ENCODE measurements around the gene KIF26B. TPM values are rescaled to one million over a fixed set of nuclear protein-coding genes. Genes with fewer than 3 reads are reported as not detected.

Gene KIF26B
- polyA plus RNA-seq, 2 of the 4 experiments (the other 2 are of a cell fraction): 0.01 to 0.04 TPM

DNA sequence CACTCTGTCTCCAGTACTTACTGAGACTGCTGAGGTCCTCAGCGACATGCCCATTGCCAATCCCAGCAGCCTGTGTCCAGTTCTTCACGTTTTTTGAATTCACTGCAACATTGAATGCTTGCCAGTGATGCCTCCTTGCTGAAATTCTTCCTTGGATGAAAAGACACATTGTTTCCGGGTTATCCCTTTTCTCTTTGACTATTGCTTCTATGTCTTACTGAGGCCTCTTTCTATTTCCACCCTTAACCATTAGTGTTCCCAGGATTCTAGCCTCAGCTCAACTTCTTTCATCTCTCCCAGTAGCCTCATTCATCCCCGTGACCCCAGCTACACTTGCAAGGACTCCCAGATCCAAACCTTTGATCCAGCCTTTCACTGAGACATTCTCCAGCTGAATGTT, 46.5 kb upstream of the KIF26B start:
- CTCF ChIA-PET: no interaction called here
- Histone ChIP-seq H3K4me1 (no peaks in the 10 kb centered on the region), H3K27ac (no peak overlapping the region), H3K9me3 (no peaks in the 10 kb centered on the region), H3K4me3 (no peak overlapping the region), H3K4me2 (no peak overlapping the region)
- POLR2A ChIA-PET: no interaction called here
- TF ChIP-seq, protein P1, sequence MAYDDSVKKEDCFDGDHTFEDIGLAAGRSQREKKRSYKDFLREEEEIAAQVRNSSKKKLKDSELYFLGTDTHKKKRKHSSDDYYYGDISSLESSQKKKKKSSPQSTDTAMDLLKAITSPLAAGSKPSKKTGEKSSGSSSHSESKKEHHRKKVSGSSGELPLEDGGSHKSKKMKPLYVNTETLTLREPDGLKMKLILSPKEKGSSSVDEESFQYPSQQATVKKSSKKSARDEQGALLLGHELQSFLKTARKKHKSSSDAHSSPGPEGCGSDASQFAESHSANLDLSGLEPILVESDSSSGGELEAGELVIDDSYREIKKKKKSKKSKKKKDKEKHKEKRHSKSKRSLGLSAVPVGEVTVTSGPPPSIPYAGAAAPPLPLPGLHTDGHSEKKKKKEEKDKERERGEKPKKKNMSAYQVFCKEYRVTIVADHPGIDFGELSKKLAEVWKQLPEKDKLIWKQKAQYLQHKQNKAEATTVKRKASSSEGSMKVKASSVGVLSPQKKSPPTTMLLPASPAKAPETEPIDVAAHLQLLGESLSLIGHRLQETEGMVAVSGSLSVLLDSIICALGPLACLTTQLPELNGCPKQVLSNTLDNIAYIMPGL (CRISPR knock-in tag; IDR thresholded peaks at IDR 0.05; ENCODE audit: borderline replicate concordance): no peak
- TF ChIP-seq, protein P2, sequence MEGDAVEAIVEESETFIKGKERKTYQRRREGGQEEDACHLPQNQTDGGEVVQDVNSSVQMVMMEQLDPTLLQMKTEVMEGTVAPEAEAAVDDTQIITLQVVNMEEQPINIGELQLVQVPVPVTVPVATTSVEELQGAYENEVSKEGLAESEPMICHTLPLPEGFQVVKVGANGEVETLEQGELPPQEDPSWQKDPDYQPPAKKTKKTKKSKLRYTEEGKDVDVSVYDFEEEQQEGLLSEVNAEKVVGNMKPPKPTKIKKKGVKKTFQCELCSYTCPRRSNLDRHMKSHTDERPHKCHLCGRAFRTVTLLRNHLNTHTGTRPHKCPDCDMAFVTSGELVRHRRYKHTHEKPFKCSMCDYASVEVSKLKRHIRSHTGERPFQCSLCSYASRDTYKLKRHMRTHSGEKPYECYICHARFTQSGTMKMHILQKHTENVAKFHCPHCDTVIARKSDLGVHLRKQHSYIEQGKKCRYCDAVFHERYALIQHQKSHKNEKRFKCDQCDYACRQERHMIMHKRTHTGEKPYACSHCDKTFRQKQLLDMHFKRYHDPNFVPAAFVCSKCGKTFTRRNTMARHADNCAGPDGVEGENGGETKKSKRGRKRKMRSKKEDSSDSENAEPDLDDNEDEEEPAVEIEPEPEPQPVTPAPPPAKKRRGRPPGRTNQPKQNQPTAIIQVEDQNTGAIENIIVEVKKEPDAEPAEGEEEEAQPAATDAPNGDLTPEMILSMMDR (IDR thresholded peaks at IDR 0.05): no peak
- no peak for TF ChIP-seq ZSCAN20 (CRISPR knock-in tag; IDR thresholded peaks at IDR 0.05)
- no peak for TF ChIP-seq NPAS2 (CRISPR knock-in tag; IDR thresholded peaks at IDR 0.05; ENCODE audit: borderline replicate concordance)
- TF ChIP-seq TFCP2L1 (CRISPR knock-in tag; IDR thresholded peaks at IDR 0.05): no peak
- no peak for TF ChIP-seq POLR2A (IDR thresholded peaks at IDR 0.05; ENCODE audit: low read length)
- TF ChIP-seq EHMT2 (IDR thresholded peaks at IDR 0.05; ENCODE audit: low read depth): no peak
- no peak for TF ChIP-seq FOSB (CRISPR knock-in tag; IDR thresholded peaks at IDR 0.05)
- TF ChIP-seq KDM1A (IDR thresholded peaks at IDR 0.05; ENCODE audit: low read depth): no peak
- no peak for TF ChIP-seq EP300 (IDR thresholded peaks at IDR 0.05)
- TF ChIP-seq, protein P3, sequence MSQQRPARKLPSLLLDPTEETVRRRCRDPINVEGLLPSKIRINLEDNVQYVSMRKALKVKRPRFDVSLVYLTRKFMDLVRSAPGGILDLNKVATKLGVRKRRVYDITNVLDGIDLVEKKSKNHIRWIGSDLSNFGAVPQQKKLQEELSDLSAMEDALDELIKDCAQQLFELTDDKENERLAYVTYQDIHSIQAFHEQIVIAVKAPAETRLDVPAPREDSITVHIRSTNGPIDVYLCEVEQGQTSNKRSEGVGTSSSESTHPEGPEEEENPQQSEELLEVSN (IDR thresholded peaks at IDR 0.05; ENCODE audit: borderline replicate concordance, low read depth): no peak
- TF ChIP-seq CHD2 (IDR thresholded peaks at IDR 0.05; ENCODE audit: low read length, partially characterized antibody): no peak
- no peak for TF ChIP-seq CBX8 (IDR thresholded peaks at IDR 0.05)
- no peak for FAIRE-seq
- peak in 1 of 2 experiments; percentile 36; a peak in 3 of 6 replicates for ATAC-seq
- no peak for DNase-seq (ENCODE audit: low read depth in 1 of 2, low spot score in 1 of 2)
- WGBS (ENCODE audit: missing lambda C conversion rate): 51% methylated on average over 4 of the region's 4 CpGs

DNA sequence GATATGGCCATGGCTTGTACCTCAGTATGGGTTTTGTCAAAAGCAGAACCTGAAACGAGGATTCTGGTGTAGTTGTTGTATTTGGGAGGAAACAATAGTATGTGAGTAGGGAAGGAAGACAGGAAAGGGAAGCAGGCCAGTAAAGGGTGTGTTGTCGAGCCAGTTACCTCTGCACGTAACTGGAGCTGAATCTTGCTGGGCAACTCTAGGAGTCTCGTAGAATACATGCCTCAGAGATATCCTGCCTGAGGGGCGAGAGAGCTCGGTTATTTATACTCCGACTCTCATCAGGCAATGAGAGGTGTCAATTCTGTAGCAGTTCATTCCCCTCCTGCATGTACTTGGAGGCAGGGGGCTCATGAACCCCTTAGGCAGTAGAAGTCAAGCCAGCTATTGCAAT, 45.9 kb upstream of the KIF26B start:
- ChIA-PET CTCF (no interaction called here), POLR2A (no interaction called here)
- DNase-seq (ENCODE audit: low read depth in 1 of 2, low spot score in 1 of 2) (no peak), FAIRE-seq (no peak), ATAC-seq (no peak)
- H3K4me2 ChIP-seq: no peak overlapping the region
- no peak for TF ChIP-seq ZC3H11A (IDR thresholded peaks at IDR 0.05)
- no peak for TF ChIP-seq RAD21 (conservative IDR thresholded peaks at IDR 0.05 in 1 of 2, IDR thresholded peaks at IDR 0.05 in 1 of 2)
- TF ChIP-seq MAZ (IDR thresholded peaks at IDR 0.05; ENCODE audit: borderline replicate concordance, low read depth, low read length): no peak
- TF ChIP-seq RARB (CRISPR knock-in tag; IDR thresholded peaks at IDR 0.05): no peak
- TF ChIP-seq NPAS2 (CRISPR knock-in tag; IDR thresholded peaks at IDR 0.05; ENCODE audit: borderline replicate concordance): no peak
- no peak for TF ChIP-seq HDAC2 (IDR thresholded peaks at IDR 0.05)
- no peak for TF ChIP-seq ESRRA (IDR thresholded peaks at IDR 0.05; ENCODE audit: borderline replicate concordance, low read length)
- TF ChIP-seq, protein P1 (CRISPR knock-in tag; IDR thresholded peaks at IDR 0.05; ENCODE audit: borderline replicate concordance): no peak
- TF ChIP-seq, protein P4, sequence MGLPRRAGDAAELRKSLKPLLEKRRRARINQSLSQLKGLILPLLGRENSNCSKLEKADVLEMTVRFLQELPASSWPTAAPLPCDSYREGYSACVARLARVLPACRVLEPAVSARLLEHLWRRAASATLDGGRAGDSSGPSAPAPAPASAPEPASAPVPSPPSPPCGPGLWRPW (IDR thresholded peaks at IDR 0.05): no peak
- TF ChIP-seq ZFP36 (IDR thresholded peaks at IDR 0.05; ENCODE audit: borderline replicate concordance, partially characterized antibody): no peak
- TF ChIP-seq SMC3 (IDR thresholded peaks at IDR 0.05): no peak
- no peak for TF ChIP-seq ZSCAN20 (CRISPR knock-in tag; IDR thresholded peaks at IDR 0.05)
- no peak for TF ChIP-seq GATA3 (IDR thresholded peaks at IDR 0.05; ENCODE audit: borderline replicate concordance)
- TF ChIP-seq CBX8 (IDR thresholded peaks at IDR 0.05): no peak
- TF ChIP-seq SREBF2 (IDR thresholded peaks at IDR 0.05): no peak
- TF ChIP-seq MAFK (IDR thresholded peaks at IDR 0.05; ENCODE audit: partially characterized antibody): no peak
- 60% methylated on average over 7 of the region's 7 CpGs for WGBS (ENCODE audit: missing lambda C conversion rate)
- H3K27ac ChIP-seq: no peak overlapping the region
- H3K4me3 ChIP-seq: no peak overlapping the region
- H3K9me3 ChIP-seq: no peaks in the 10 kb centered on the region
- no peaks in the 10 kb centered on the region for H3K4me1 ChIP-seq

All from A549 (cell line).